Measurements from ENCODE around the gene CCDC34.
"Not testable (repeated sequence)": the region's sequence is repeated elsewhere in the genome, so short reads cannot be mapped to it uniquely, and the experiment has no call there.

CCDC34 gene

GRCh38 chr11:27357250-27357649, 5.8 kb downstream of the CCDC34 start:
- DNase-seq = no peak

- no peak for DNase-seq
These were observed 6.3 kb downstream of the CCDC34 start for GRCh38 chr11:27356624-27357222.

DNA sequence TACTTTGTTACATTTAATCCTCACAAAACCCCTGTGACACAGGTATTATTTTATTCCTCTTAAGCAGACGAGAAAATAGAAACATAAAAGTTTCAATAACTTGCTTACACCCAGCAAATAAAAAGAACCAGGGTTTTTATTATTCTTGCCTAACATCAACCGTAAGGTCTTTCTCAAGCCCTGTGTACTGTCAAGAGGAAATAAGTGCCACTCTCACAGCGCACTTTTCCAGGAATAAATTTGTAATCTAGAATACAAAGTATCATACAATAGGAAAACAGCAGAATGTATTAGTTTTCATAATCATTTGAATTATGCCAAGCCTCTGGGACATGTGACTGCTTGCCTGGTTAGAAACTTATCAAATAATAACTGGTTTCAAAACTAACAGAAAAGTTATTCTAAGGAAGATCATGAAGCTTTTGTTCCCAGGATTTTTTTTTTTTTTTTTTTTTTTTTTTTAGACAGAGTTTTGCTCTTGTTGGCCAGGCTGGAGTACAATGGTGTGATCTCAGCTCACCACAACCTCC, 7.4 kb downstream of the CCDC34 start:
- no peak for DNase-seq

DNA sequence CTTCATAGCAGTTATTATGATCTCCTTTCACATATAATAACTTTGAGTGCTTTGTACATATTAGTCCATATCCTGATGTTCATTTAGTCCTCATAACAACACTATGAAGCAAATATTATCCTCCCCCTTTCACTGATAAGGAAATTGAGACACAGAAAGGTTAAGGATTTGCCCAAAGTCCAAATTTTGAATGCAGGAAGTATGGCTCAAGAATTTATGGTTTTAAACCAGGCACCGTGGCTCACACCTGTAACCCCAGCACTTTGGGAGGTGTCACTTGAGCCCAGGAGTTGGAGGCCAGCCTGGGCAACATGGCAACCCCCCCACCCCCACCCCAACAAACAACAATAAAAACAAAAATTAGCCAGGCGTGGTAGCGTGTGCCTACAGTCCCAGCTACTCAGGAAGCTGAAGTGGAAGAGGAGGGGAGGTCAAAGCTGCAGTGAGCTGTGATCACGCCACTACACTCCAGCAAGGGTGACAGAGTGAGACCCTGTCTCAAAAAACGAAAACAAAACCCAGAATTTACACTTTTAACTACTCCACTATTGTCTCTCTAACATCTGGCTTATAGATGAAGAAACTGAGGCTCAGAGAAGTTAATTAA, 8.6 kb downstream of the CCDC34 start:
- DNase-seq = no peak

DNA sequence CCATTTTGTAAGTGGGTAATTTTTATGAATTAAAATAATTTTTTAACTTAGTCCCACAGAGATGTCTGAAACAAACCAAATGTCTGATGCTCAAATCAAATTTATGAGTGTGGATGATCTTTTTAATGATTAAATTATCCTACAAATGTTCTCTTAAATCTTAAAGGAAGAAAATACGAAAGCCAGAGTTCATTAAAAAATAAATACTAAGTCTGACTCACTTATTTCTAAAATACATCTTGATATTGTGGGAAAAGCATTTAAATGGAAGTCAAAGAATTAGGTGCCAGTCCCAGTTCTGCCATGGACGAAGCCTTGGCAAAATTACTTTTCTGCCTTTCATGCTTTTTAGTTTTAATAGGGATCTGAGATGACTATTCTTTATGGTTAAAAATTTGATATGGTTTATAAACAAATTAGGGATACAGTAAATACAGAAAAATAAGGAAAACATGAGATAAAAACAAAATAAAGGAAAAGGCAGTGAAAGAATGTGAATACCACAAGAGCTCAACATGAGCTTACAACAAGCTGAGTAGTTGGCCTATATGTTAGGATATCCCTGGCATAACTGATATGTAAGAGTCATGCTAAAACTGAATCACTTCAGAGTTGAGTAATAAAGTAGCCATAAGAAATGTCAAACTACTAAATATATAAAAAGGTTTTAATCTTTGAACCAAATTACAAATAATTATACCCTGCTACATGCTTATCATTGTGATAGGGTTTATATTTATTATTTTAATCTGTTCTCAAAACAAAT, 9.2 kb downstream of the CCDC34 start:
- DNase-seq = no peak

DNA sequence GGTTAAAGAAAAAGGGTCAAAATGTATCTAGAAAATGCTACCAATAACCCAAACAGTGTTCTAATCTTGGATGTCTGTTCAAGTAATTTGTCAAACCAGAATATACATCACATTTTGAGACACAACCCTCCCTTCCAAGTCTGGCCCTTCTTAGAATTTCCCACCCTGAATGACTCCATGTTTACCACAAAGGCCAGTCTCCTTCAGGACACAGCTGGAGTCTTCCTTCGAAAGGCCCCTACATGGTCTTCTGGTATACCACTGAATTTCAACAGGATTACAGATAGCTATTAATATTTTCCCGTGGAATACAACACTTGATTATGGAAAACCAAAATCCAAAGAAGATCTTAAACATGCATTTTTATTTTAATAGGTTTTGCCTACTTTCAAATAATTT, 10.2 kb downstream of the CCDC34 start:
- DNase-seq = no peak

GRCh38 chr11:27350511-27350910, 12.5 kb downstream of the CCDC34 start:
- no peak for DNase-seq

DNA sequence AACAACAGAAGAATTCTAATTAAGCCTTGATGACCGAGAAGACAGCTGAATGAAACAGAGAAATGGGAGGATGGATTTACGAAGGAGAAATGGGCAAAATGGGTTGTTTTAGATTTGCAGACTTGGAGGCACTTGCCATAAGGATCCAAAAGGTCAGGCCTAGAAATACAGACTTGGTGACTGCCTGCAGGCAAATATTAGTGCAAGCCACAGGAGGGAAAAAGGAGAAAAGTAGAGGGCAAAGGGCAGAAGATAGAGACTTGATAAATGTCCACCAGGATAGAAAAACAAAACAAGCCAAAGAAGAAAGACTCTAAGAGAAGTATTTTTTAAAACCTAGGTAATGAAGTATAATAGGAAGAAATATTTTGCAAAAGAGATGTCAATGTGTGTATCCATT, 13.1 kb downstream of the CCDC34 start:
- DNase-seq = no peak

DNA sequence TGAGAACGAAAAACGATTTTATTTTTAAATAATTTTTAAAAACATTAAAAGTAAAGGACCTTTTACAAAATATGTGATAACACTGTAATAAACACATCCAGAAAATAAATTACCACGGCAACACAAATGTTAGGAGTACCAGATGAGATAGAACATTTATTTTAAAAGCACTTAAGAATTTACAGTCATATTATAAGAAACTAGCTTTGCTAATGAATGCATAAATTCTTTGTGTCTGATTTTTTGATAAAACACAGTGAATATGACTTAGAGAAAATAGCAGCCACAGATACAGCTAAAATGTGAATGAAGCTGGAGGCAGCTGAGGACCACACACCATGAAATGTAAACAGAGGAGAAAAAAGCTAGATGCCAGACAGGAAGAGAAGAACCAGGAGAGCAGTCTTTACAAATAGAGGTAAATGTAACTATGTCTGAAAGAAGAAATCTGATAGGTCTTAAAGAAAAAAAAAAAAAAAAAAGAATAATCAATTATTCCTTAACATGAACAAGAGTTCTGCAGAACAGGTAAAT, 14.6 kb downstream of the CCDC34 start:
- no peak for DNase-seq

DNA sequence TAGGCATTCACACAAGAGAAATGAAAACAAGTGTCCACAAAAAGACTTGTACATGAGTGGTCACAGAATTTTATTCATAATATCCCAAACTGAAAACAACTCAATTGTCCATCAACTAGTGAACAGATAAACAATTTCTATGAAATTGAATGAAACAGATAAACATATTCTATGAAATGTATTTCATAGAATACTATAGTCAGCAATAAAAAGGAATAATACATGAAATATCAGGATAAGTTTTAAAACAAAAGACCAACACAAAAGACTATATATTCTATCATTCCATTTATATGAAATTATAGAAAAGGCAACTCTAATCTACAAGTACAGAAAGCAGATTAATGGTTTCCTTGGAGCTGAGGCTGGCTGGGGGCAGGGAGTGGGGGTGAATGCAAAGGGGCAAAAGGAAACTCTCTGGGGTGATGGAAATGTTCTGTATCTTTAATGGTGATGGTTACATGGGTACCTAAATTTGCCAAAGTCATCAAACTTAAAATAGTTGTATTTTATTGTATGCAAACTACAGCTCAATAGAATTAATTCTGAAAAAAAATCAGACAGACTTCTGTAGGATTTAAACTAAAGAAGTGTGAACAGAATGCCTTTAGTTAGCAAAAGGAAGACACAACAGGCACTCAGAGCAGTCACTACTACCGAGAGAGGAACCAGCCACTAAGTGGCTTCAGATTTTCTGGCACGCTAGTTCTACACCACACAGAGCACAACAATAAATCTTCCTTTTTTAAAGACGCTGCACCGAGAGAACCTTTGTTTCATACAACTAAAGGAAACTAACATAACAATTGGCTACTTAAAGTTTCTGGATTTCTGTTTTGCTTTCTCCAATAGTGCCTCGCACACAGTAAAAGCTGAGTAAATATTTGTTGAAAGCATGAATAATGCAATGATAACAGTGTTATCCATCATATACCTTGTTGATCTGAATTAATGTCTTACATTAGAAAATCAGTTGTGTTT, 15.4 kb downstream of the CCDC34 start:
- DNase-seq = no peak

GRCh38 chr11:27339941-27340340, 23.1 kb downstream of the CCDC34 start:
- no peak for DNase-seq

GRCh38 chr11:27334764-27335163, 28.3 kb downstream of the CCDC34 start:
- DNase-seq = not testable (repeated sequence)

DNA sequence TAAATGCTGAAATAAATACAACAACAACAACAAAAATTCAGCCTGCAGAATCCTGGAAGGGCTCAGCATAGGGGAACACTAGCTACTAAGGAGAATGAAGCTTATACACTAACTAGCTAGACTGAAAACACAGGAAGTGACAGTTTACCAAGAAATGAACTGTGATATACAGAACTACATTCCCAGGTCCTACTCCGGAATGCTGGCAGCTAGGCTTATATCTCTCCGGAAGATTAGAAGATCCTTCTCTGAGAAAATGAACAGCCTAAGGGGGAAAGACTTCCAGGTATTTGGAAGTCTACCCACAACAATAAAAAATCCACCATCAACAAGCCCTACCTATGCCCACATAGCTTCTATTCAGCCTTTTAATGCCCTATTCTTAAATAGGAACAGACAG, 31.0 kb downstream of the CCDC34 start:
- no peak for DNase-seq

DNA sequence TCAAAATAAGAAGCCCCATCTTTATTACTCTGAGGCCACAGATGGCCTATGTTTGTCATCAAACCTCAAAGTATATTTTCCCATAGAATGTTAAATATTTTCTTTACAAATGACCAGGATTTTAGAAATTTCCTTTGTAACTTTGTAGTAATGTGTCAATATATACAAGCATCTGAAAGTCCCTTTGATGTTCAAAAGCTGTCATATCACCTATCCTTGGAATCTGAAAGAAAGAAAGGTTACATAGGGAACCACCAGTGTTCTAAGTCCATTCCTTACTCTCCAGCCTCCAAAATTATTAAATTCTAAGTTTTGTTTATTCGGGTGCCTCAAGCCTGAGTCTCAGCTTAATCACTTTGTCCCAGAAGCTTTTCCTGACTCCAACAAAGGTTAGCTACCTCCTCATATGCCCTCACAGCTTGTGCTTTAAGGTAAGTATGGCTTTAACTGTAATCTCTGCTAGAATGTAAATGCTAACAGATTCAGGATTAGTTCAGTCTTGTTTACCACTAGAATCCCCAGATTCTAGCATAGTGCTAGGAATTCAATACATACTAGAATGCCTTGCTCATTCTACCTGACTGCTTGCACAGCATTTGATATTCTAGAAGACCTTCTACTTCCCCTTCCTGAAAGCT, 32.3 kb downstream of the CCDC34 start:
- no peak for DNase-seq

DNA sequence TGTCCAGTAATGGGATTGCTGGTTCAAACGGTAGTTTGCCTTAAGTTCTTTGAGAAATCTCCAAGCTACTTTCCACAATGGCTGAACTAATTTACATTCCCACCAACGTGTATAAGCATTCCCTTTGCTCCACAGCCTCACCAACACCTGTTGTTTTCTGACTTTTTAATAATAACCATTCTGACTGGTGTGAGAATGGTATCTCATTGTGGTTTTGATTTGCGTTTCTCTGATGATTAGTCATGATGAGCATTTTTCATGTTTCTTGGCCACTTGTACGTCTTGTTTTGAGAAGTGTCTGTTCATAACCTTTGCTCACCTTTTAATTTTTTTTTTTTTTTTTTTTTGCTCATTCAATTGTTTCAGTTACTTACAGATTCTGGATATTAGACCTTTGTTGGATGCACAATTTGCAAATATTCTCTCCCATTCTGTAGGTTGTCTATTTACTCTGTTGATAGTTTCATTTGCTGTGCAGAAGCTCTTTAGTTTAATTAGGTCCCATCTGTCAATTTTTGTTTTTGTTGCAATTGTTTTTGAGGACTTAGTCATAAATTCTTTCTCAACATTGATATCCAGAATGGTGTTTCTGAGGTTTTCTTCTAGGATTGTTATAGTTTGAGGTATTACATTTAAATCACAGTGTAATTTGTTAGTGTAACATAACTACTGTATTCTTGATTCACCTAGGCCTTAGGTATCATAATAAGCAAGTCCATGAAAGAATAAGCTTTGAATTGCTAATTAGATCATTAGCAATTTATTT, 33.0 kb downstream of the CCDC34 start:
- no peak for DNase-seq

GRCh38 chr11:27328614-27329013, 34.4 kb downstream of the CCDC34 start:
- no peak for DNase-seq

DNA sequence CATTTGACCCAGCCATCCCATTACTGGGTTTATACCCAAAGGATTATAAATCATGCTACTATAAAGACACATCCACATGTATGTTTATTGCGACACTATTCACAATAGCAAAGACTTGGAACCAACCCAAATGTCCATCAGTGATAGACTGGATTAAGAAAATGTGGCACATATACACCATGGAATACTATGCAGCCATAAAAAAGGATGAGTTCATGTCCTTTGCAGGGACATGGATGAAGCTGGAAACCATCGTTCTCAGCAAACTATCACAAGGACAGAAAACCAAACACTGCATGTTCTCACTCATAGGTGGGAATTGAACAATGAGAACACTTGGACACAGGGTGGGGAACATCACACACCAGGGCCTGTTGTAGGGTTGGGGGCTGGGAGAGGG, 36.0 kb downstream of the CCDC34 start:
- DNase-seq = not testable (repeated sequence)

DNA sequence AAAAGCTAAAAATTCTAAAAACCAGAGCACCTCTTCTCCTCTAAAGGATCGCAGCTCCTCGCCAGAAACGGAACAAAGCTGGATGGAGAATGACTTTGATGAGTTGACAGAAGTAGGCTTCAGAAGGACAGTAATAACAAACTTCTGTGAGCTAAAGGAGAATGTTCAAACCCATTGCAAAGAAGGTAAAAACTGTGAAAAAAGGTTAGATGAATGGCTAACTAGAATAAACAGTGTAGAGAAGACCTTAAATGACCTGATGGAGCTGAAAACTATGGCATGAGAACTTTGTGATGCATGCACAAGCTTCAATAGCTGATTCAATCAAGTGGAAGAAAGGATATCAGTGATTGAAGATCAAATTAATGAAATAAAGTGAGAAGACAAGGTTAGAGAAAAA, 40.8 kb downstream of the CCDC34 start:
- not testable (repeated sequence) for DNase-seq

DNA sequence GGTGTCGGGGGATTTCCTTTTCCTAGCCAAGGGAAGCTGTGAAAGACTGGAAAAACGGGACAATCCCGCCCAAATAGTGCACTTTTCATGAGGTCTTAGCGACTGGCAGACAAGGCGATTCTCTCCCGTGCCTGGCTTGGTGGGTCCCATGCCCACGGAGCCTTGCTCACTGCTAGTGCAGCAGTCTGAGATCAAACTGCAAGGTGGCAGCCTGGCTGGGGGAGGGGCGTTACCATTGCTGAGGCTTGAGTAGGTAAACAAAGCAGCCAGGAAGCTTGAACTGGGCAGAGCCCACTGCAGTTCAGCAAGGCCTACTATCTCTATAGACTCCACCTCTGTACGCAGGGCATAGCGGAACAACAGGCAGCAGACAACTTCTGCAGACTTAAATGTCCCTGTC, 41.7 kb downstream of the CCDC34 start:
- DNase-seq = not testable (repeated sequence)

DNA sequence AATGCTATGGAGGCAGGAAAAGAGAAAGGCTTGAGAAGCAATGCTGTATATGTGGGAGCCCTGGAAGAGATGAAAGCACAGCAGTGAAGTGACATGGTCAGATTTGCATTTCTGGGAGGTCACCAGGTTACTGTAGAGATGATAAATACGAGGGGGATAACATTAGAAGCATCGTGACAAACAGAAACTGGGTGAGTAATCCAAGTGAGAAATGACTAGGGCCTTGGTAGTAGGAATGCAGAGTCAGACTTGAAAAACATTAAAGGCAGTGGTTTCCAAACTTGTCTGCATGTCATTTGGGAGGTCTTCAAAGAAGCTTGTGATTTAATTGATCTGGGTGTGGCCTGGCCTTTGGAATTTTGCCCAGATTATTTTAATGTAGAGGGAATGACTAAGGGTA, 43.9 kb downstream of the CCDC34 start:
- no peak for DNase-seq

GRCh38 chr11:27317751-27318150, 45.3 kb downstream of the CCDC34 start:
- no peak for DNase-seq

Data from DMS 273 treated with DMSO at 0.1 percent for 48 hours (cell line).